Ascending aorta (tissue), 2 donors: Measurements from ENCODE around the gene C10orf105. TPM values are rescaled to one million over a fixed set of nuclear protein-coding genes. Genes with fewer than 3 reads are reported as not detected.

Source experiments
- DNase-seq, 2 donors: peaks; one replicate each; pipeline ENCODE4 v3.0.0-alpha.2; 2019; ENCODE audit warnings: low spot score in 2 of 2
- H3K27ac ChIP-seq, 2 donors: fragments of 200-600 bp; sonication (generic); one replicate each; pipeline ENCODE4 v1.5.1; 2016 to 2017; ENCODE audit warnings: mild to moderate bottlenecking in 1 of 2
- H3K27me3 ChIP-seq: fragments of 200-600 bp; sonication (generic); one replicate; pipeline ENCODE4 v1.5.1; 2017
- H3K36me3 ChIP-seq, 2 donors: fragments of 200-600 bp; sonication (generic); one replicate each; pipeline ENCODE4 v1.5.1; 2016
- H3K4me1 ChIP-seq, 2 donors: fragments of 200-600 bp; sonication (generic); one replicate each; pipeline ENCODE4 v1.5.1; 2016 to 2017; ENCODE audit warnings: mild to moderate bottlenecking in 1 of 2
- H3K4me3 ChIP-seq, 2 donors: fragments of 200-600 bp; sonication (generic); one replicate each; pipeline ENCODE4 v1.5.1; 2016 to 2017; ENCODE audit warnings: mild to moderate bottlenecking in 1 of 2
- H3K9me3 ChIP-seq, 2 donors: fragments of 200-600 bp; sonication (generic); one replicate each; pipeline ENCODE4 v1.5.1; 2016
- CTCF ChIP-seq, 3 experiments: fragments of 200-600 bp in 2 of 3; fragments of 450-650 bp in 1 of 3; sonication (generic) in 2 of 3; IDR thresholded peaks; one replicate each; pipeline ENCODE4 v1.5.1; 2016 to 2019; ENCODE audit warnings: antibody characterized with exemption in 3 of 3, mild to moderate bottlenecking in 1 of 3, moderate library complexity in 1 of 3
- intact Hi-C: fragments of 100-400 bp; cut with DNase I; formaldehyde crosslinking; loops from one replicate; pipeline ENCODE4 v1.15.1; 2023
- total RNA-seq: library from RNA; depleted of rRNA; stranded (reverse); fragments of >200 nt; gene quantifications from one replicate; pipeline ENCODE4 v1.1.0, GENCODE V29; 2016

Gene C10orf105
- total RNA-seq, 1 donor from 2014 or later = not detected

- intact Hi-C loops = no loop called here
- Histone ChIP-seq H3K9me3 (no peaks in the 10 kb centered on the region), H3K4me3 (no peak overlapping the region), H3K36me3 (no peaks in the 10 kb centered on the region), H3K27ac (no peak overlapping the region), H3K27me3 (no peaks in the 10 kb centered on the region), H3K4me1 (no peaks in the 10 kb centered on the region)
- TF ChIP-seq CTCF (IDR thresholded peaks at IDR 0.05) = no peak
- DNase-seq = no peak
These were observed 37.6 kb downstream of the C10orf105 start for GRCh38 chr10:71681977-71682376.

- no peak overlapping the region for H3K4me3 ChIP-seq
- H3K9me3 ChIP-seq = no peaks in the 10 kb centered on the region
- H3K36me3 ChIP-seq = no peaks in the 10 kb centered on the region
- no peaks in the 10 kb centered on the region for H3K27me3 ChIP-seq
- no peak for DNase-seq
- no peak overlapping the region for H3K27ac ChIP-seq
- no peaks in the 10 kb centered on the region for H3K4me1 ChIP-seq
- intact Hi-C loops = no loop called here
- TF ChIP-seq CTCF (IDR thresholded peaks at IDR 0.05) = no peak
These were observed 40.2 kb downstream of the C10orf105 start for GRCh38 chr10:71679425-71679824.

- Histone ChIP-seq H3K27ac (no peak overlapping the region), H3K9me3 (no peaks in the 10 kb centered on the region), H3K4me3 (no peak overlapping the region), H3K27me3 (no peaks in the 10 kb centered on the region), H3K4me1 (no peaks in the 10 kb centered on the region), H3K36me3 (no peaks in the 10 kb centered on the region)
- intact Hi-C loops = no loop called here
- no peak for TF ChIP-seq CTCF (IDR thresholded peaks at IDR 0.05)
- no peak for DNase-seq
These were observed 41.3 kb downstream of the C10orf105 start for GRCh38 chr10:71678057-71678805.

GRCh38 chr10:71677261-71677660 lies 42.3 kb downstream of the C10orf105 start:
- intact Hi-C loops = no loop called here
- Histone ChIP-seq H3K27me3 (no peaks in the 10 kb centered on the region), H3K36me3 (no peaks in the 10 kb centered on the region), H3K4me3 (no peak overlapping the region), H3K27ac (no peak overlapping the region), H3K4me1 (no peaks in the 10 kb centered on the region), H3K9me3 (no peaks in the 10 kb centered on the region)
- no peak for TF ChIP-seq CTCF (IDR thresholded peaks at IDR 0.05)
- DNase-seq = no peak

- H3K4me1 ChIP-seq = no peaks in the 10 kb centered on the region
- no peak for TF ChIP-seq CTCF (IDR thresholded peaks at IDR 0.05)
- H3K9me3 ChIP-seq = no peaks in the 10 kb centered on the region
- DNase-seq = no peak
- intact Hi-C loops = no loop called here
- H3K36me3 ChIP-seq = no peaks in the 10 kb centered on the region
- no peak overlapping the region for H3K4me3 ChIP-seq
- H3K27ac ChIP-seq = no peak overlapping the region
- H3K27me3 ChIP-seq = no peaks in the 10 kb centered on the region
These were observed 44.1 kb downstream of the C10orf105 start for GRCh38 chr10:71675295-71675970.
